ENCODE measurements around the gene VIPR2.

- TF ChIP-seq CTCF (conservative IDR thresholded peaks at IDR 0.05) (no peak), ZFX (IDR thresholded peaks at IDR 0.05) (no peak)
Measured at GRCh38 chr7:159142199-159142598, 2.5 kb downstream of the VIPR2 start.
